K562 (cell line): ENCODE results near the gene DUSP28. TPM values are rescaled to one million over a fixed set of nuclear protein-coding genes. Genes with fewer than 3 reads are reported as not detected.

Source experiments
- ATAC-seq: fragments of 200-7000 bp; cut with Tn5 transposase; 3 replicates; pipeline ENCODE4 v1.9.1; 2020; ENCODE audit warnings: moderate library complexity
- BruUV-seq: library from RNA; stranded (reverse); fragments of 400-500 nt; replicated peaks from 2 replicates; lab custom pipeline; 2021; lab: Mats Ljungman, UMichigan
- CTCF ChIA-PET: fragments of 300-600 bp; formaldehyde crosslinking; extraction: SDS; loops from one replicate; lab custom pipeline; 2021; ENCODE audit warnings: low intra/inter-chr PET ratio; lab: Yijun Ruan, JAX
- POLR2A ChIA-PET: fragments of 300-600, 350-650 bp; sonication (Branson Sonifier 250); formaldehyde crosslinking; extraction: SDS; loops from one replicate; lab custom pipeline; 2021; ENCODE audit warnings: antibody characterized with exemption, inconsistent platforms; lab: Yijun Ruan, JAX
- DNase-seq, 4 experiments: peaks; one replicate each; pipeline versions ENCODE4 v3.0.0 to v3.0.0-alpha.2; 2011 to 2018; ENCODE audit warnings: low spot score in 3 of 4, mixed read lengths in 3 of 4; ENCODE audit errors: extremely low read depth in 1 of 4
- FAIRE-seq: peaks from 2 replicates; lab custom pipeline; 2011; peaks lifted over from hg19 to GRCh38; lab: Jason Lieb, UNC
- H2AFZ ChIP-seq: 2 replicates; pipeline ENCODE4 v1.6.0; 2011; ENCODE audit warnings: low read depth, low read length, control low read depth, inconsistent platforms
- H3K27ac ChIP-seq: fragments of 200-600 bp; 3 replicates; pipeline ENCODE4 v1.8.0; 2011; ENCODE audit warnings: low read depth, mild to moderate bottlenecking, control low read depth, inconsistent platforms, low read length, moderate library complexity, mixed read lengths; ENCODE audit errors: extremely low read depth
- H3K27me3 ChIP-seq, 2 experiments: fragments of 300-600 bp in 1 of 2; 2 replicates in 1 of 2; 3 replicates in 1 of 2; pipeline versions ENCODE4 v1.6.0 to v1.8.0; 2011; ENCODE audit warnings: inconsistent platforms in 2 of 2, low read length in 2 of 2, mild to moderate bottlenecking in 1 of 2, mixed read lengths in 1 of 2, moderate library complexity in 1 of 2; ENCODE audit not compliant: control insufficient read depth in 2 of 2, insufficient read depth in 2 of 2
- H3K36me3 ChIP-seq: fragments of 300-600 bp; 3 replicates; pipeline ENCODE4 v1.8.0; 2011; ENCODE audit warnings: mild to moderate bottlenecking, low read length, inconsistent platforms; ENCODE audit not compliant: control insufficient read depth, insufficient read depth
- H3K4me1 ChIP-seq, 2 experiments: fragments of 200-600 bp in 1 of 2; replicated peaks in 1 of 2; 2 replicates in 1 of 2; 3 replicates in 1 of 2; pipeline versions ENCODE4 v1.5.1 to v1.8.0; 2011; ENCODE audit warnings: inconsistent platforms in 2 of 2, low read length in 2 of 2, mild to moderate bottlenecking in 1 of 2, mixed read lengths in 1 of 2, moderate library complexity in 1 of 2; ENCODE audit not compliant: control insufficient read depth in 2 of 2, insufficient read depth in 2 of 2
- H3K4me2 ChIP-seq: 2 replicates; pipeline ENCODE4 v1.6.1; 2011; ENCODE audit warnings: low read length, control low read depth, inconsistent platforms, mixed read lengths; ENCODE audit not compliant: insufficient read depth
- H3K4me3 ChIP-seq: fragments of 200-600 bp; sonication (generic), shearing (Covaris generic); 2 replicates; pipeline ENCODE4 v1.5.1; 2016; ENCODE audit warnings: control low read depth, inconsistent platforms
- H3K79me2 ChIP-seq: fragments of 200-600 bp; 3 replicates; pipeline ENCODE4 v1.8.0; 2011; ENCODE audit warnings: low read length, inconsistent platforms; ENCODE audit not compliant: control insufficient read depth, insufficient read depth
- H3K9ac ChIP-seq, 2 experiments: 2 replicates each; pipeline versions ENCODE4 v1.6.0 to v1.6.1; 2011; ENCODE audit warnings: low read depth in 2 of 2, low read length in 2 of 2, control low read depth in 1 of 2, inconsistent platforms in 1 of 2, mild to moderate bottlenecking in 1 of 2, mixed read lengths in 1 of 2; ENCODE audit not compliant: insufficient read depth in 1 of 2
- H3K9me1 ChIP-seq: one replicate; pipeline ENCODE4 v1.6.0; 2011; ENCODE audit warnings: inconsistent platforms, mild to moderate bottlenecking, low read length, moderate library complexity; ENCODE audit not compliant: control insufficient read depth, insufficient read depth
- H3K9me3 ChIP-seq: replicated peaks from 2 replicates; pipeline ENCODE4 v1.5.1; 2011; ENCODE audit warnings: low read depth, low read length, inconsistent platforms; ENCODE audit not compliant: control insufficient read depth, insufficient read depth
- H4K20me1 ChIP-seq: replicated peaks from 2 replicates; pipeline ENCODE4 v1.6.1; 2011; ENCODE audit warnings: low read length, inconsistent platforms, mixed read lengths; ENCODE audit not compliant: control insufficient read depth, insufficient read depth
- ZNF408 ChIP-seq: fragments of 250-450 bp; sonication (Bioruptor Pico); IDR thresholded peaks from 2 replicates; pipeline ENCODE4 v1.4.0; 2020; ENCODE audit warnings: low read depth, mild to moderate bottlenecking, moderate library complexity
- WGBS: fragments of 100-300 bp; shearing (Covaris generic); methylation state at CpG from one replicate; pipeline ENCODE4 v1.1.6; 2016; ENCODE audit warnings: low coverage, mixed read lengths; ENCODE audit not compliant: insufficient coverage; ENCODE audit errors: missing lambda C conversion rate; 5-methylcytosine and 5-hydroxymethylcytosine counted together
- in situ Hi-C: fragments of 300-500 bp; cut with MboI; formaldehyde crosslinking; loops from 4 replicates; pipeline ENCODE4 v1.15.0; 2018; ENCODE audit warnings: inconsistent platforms, mixed read lengths
- intact Hi-C: fragments of 100-400 bp; cut with micrococcal nuclease; formaldehyde crosslinking; loops from 2 replicates; pipeline ENCODE4 v1.14.2; 2022
- polyA plus RNA-seq, 8 experiments: library from polyadenylated mRNA; depleted of rRNA in 4 of 8; stranded (reverse) in 5 of 8; unstranded in 3 of 8; fragments of >200 nt; fragmentation: Nextera tagmentation in 2 of 8; fragmentation: Illumina TruSeq in 1 of 8; extraction: Ambion mirVana in 2 of 8; extraction: Trizol in 1 of 8; gene quantifications; 2 replicates each; pipeline versions ENCODE4 v1.2.1 to v1.2.3, GENCODE V29; 2011 to 2014; ENCODE audit warnings: inconsistent platforms in 1 of 8, missing spikeins in 1 of 8
- total RNA-seq, 7 experiments: library from RNA; depleted of rRNA in 6 of 7; stranded (reverse); fragments of >200 nt in 6 of 7; fragmentation: Illumina TruSeq in 2 of 7; extraction: Trizol in 2 of 7; gene quantifications; 2 replicates each; pipeline versions ENCODE4 v1.2.1 to v1.2.3, GENCODE V29; 2011 to 2021; ENCODE audit warnings: low replicate concordance in 1 of 7
- TF ChIP-seq, protein P1 (sequence below): sonication (generic); formaldehyde crosslinking; IDR thresholded peaks from 2 replicates; pipeline ENCODE4 v1.8.1; 2023; ENCODE audit warnings: mild to moderate bottlenecking, missing genetic modification reagents

Gene DUSP28
- total and polyA plus RNA-seq, 9 of the 15 experiments (the other 6 are each of a cell fraction or from before 2014, with no cell fraction given): 2.8 to 8.1 (median 4.2) TPM

DNA sequence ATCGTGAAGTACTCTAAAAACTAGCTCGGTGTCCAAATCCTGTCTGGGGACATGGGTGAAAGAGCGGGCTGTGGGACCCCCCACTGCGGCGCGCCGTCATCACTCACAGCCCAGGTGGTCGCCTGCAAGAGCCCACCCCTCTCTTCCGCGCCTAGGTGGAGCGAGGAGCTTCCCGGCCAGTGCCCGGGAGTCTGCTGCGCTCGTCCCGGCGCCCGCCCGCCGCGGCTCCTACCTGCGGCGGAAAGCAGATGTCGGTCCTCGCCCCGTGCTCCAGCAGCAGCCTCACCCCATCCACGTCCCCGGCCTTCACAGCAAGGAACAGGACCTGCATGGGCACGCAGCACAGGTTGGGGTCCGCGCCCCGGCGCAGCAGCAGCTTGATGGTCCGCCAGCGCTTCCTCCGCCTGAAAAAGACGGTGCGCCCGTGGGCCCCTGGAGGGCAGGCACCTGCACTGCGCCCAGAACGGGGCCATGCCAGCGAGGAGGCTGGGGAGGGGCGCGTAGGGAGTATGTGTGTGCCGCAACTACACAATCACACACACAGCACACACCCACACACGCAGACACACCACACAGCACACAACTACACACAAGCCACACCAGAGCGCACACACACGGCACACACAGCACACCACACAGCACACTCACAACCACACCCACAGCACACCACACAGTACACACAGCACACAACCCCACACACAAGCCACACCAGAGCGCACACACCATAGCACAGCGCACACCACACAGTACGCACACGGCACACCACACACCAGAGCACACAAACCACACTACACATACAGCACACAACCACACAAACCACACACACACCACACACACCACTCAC is 39.8 kb upstream of the DUSP28 start:
- Histone ChIP-seq H3K9ac (no peak overlapping the region), H3K27ac (no peak overlapping the region; the same call in 2 of the 3 replicates), H3K9me1 (no peaks in the 10 kb centered on the region), H3K36me3 (peaks cover 32% of the 10 kb centered on the region; the same call in 2 of the 3 replicates), H3K79me2 (no peaks in the 10 kb centered on the region), H3K4me1 (no peaks in the 10 kb centered on the region), H3K9me3 (peaks cover 9% of the 10 kb centered on the region), H3K4me3 (no peak overlapping the region), H3K4me2 (no peak overlapping the region), H3K27me3 (no peaks in the 10 kb centered on the region), H2AFZ (no peak overlapping the region), H4K20me1 (no peaks in the 10 kb centered on the region)
- ChIA-PET CTCF (no interaction called here), POLR2A (no interaction called here)
- BruUV-seq: no TSS peak
- TF ChIP-seq, protein P1, sequence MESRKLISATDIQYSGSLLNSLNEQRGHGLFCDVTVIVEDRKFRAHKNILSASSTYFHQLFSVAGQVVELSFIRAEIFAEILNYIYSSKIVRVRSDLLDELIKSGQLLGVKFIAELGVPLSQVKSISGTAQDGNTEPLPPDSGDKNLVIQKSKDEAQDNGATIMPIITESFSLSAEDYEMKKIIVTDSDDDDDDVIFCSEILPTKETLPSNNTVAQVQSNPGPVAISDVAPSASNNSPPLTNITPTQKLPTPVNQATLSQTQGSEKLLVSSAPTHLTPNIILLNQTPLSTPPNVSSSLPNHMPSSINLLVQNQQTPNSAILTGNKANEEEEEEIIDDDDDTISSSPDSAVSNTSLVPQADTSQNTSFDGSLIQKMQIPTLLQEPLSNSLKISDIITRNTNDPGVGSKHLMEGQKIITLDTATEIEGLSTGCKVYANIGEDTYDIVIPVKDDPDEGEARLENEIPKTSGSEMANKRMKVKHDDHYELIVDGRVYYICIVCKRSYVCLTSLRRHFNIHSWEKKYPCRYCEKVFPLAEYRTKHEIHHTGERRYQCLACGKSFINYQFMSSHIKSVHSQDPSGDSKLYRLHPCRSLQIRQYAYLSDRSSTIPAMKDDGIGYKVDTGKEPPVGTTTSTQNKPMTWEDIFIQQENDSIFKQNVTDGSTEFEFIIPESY (CRISPR knock-in tag): peak; percentile 89
- TF ChIP-seq ZNF408 (CRISPR knock-in tag): no peak
- FAIRE-seq: no peak
- in situ Hi-C loops (no loop called here), intact Hi-C loops (no loop called here)
- no peak for DNase-seq
- no peak for ATAC-seq
- 98% methylated on average over 18 of the region's 52 CpGs for whole genome bisulfite sequencing
